Endothelial cell of hepatic sinusoid (primary cell): Measurements from ENCODE around the gene TRIOBP.

Experiments used
- in situ Hi-C: cut with HindIII; loops from 2 replicates; pipeline ENCODE4 v1.10.0; 2017; ENCODE audit warnings: low sequenced_read_pairs

Gene TRIOBP

DNA sequence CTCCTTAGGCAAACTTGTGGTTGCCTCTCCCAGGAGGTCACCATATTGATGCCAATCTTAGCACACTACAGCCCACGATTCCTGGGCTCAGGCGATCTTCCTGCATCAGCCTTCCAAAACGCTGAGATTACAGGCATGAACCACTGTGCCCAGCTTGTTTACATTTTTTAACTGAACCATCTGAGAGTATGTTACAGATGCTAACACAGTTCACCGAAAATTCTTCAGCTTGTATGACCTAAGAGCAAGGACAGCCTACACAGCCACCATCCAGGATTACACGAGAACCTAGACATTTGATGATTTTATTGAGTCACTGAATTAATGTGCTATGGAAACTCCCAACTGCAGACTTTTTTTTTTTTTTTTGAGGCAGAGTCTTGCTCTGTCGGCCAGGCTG is 27.3 kb upstream of the TRIOBP start:
- in situ Hi-C loops = no loop called here

GRCh38 chr22:37672206-37672919 is 24.5 kb upstream of the TRIOBP start:
- in situ Hi-C loops = no loop called here

GRCh38 chr22:37672920-37673455 is 23.9 kb upstream of the TRIOBP start:
- in situ Hi-C loops = no loop called here

DNA sequence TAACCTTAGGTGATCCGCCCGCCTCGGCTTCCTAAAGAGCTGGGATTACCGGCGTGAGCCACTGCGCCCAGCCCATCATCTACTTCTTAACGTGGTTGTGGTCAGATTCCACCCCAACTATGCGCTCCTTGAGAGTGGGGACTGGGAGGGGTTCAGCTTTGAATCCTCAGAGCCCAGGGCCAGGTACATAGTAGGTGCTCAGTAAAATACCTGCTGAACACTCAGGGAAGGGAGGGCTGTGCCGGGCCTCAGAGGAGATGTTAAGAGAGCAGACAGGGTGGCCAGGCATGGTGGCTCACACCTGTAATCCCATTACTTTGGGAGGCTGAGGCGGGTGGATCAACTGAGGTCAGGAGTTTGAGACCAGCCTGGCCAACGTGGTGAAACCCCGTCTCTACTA is 22.6 kb upstream of the TRIOBP start:
- in situ Hi-C loops = no loop called here

DNA sequence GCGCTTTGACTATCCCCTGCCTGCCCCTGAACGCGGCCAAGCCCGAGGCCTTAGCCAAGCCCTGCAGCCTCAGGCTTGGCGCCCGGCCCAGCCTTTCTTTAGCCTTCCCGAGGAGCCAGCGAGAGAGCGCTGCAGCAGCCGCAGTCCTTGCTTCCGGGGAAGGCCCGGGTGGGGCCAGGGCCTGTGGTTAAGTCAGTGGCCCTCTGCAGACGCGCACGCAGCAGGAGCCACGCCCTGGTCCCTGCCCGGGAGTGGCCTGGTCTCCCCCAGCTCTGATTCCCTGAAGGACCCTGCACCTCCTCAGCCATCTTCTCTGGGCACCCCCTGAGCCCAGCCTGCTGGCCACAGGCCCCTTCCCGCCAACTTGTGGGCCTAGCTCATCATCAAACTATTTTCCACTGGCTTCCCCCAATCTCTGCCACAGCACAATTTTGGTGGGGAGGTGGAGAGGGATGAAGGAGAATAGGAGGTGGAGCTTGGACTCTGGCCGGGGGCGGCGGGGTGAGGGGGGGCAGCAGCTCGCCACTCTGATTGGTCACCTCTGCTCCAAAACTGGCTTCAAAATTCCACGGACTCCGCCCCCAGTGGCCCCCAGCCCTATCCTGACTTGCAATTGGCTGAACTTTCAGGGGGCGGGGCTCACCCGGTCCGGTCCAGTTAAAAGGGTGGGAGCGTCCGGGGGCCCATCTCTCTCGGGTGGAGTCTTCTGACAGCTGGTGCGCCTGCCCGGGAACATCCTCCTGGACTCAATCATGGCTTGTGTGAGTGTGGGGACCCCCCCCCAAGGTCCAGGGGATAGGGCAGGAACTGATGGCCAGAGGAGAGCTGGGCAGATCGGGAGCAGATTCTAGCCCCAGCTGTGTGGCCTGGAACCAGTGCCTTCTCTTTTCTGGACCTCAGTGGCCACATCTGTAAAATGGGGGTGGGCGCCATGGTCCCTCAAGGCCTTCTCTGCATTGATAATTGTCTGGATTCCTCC is 21.6 kb upstream of the TRIOBP start, which contains the start of gene LGALS1:
Gene LGALS1, plus strand, starts transcription at position 686 of the 979 bp plus-strand sequence. Its CDS starts 67 bp downstream, at position 753.
- in situ Hi-C loops = no loop called here

GRCh38 chr22:37675930-37676735 is 20.7 kb upstream of the TRIOBP start:
- in situ Hi-C loops = no loop called here

- in situ Hi-C loops = no loop called here
Observed at GRCh38 chr22:37676736-37677492, 19.9 kb upstream of the TRIOBP start.

GRCh38 chr22:37677493-37677974 is 19.3 kb upstream of the TRIOBP start:
- in situ Hi-C loops = no loop called here

DNA sequence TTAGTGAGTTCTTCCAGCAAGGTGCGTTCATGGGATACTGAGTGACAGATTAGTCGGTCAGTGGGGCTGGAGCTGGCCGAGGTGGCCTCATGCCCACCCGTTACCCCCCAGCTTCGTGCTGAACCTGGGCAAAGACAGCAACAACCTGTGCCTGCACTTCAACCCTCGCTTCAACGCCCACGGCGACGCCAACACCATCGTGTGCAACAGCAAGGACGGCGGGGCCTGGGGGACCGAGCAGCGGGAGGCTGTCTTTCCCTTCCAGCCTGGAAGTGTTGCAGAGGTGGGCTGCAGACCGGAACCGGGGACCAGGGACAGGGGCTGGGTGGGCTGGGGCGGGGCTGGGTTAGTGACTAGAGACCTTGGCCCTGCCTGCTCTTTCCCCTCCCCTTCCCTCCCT is 18.5 kb upstream of the TRIOBP start:
- in situ Hi-C loops = no loop called here

GRCh38 chr22:37679670-37680069 is 17.2 kb upstream of the TRIOBP start:
- in situ Hi-C loops = no loop called here

GRCh38 chr22:37680191-37680851 is 16.5 kb upstream of the TRIOBP start:
- in situ Hi-C loops = no loop called here

GRCh38 chr22:37681001-37681424 is 15.8 kb upstream of the TRIOBP start:
- in situ Hi-C loops = no loop called here

DNA sequence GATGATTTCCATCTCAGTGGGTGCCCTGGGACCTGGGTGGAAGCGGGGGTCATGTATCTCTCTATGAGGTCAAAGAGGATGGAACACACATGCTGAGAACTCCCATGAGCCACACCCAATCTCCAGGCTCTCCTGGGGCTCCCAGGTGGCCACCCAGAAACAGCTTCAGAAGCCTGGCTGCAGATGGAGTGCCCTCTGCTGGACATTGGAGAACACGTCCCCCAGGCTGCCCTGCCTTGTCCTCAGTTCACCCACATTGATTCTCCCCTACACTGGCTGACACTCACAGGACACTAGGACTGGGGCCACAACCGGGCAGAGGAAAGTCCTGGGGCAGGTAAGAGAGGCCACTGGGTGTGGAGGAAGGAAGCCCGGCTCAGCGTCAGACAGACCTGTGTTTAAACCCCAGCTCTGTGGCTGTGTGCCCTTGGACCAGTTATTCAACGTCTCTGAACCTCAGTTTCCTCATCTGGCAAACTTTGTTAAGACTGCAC is 15.2 kb upstream of the TRIOBP start:
- in situ Hi-C loops = no loop called here

DNA sequence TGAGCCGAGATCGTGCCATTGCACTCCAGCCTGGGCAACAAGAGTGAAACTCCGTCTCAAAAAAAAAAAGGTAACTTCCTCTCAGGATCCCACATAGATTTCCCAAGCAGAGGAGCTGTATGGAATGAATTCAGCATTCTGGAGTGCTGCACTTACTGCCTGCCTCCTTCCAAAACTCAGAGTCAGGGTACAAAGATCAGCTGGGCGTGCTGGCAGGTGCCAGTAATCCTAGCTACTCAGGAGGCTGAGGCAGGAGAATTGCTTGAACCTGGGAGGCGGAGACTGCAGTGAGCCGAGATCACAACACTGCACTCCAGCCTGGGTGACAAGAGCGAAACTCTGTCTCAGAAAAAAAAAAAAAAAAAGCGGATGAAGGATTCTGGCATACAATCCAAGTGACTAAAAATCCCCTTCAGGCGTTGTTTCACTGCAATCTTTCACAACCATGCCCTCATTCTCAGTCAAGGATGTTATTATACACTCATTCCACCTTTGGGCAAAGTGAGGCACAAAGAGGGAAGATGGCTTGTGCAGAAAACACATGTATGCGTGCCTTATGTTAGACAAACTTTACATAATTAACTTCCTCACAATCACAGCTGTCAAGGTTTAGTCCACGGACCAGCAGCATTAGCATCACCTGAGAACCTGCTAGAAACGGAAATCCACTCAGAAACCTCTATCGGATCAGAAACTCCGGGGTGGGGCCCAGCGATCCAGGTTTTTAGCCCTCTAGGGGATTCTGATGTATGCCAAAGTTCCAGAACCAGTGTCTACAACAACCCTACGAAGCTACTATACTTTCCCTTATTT is 11.8 kb upstream of the TRIOBP start:
- in situ Hi-C loops = no loop called here

DNA sequence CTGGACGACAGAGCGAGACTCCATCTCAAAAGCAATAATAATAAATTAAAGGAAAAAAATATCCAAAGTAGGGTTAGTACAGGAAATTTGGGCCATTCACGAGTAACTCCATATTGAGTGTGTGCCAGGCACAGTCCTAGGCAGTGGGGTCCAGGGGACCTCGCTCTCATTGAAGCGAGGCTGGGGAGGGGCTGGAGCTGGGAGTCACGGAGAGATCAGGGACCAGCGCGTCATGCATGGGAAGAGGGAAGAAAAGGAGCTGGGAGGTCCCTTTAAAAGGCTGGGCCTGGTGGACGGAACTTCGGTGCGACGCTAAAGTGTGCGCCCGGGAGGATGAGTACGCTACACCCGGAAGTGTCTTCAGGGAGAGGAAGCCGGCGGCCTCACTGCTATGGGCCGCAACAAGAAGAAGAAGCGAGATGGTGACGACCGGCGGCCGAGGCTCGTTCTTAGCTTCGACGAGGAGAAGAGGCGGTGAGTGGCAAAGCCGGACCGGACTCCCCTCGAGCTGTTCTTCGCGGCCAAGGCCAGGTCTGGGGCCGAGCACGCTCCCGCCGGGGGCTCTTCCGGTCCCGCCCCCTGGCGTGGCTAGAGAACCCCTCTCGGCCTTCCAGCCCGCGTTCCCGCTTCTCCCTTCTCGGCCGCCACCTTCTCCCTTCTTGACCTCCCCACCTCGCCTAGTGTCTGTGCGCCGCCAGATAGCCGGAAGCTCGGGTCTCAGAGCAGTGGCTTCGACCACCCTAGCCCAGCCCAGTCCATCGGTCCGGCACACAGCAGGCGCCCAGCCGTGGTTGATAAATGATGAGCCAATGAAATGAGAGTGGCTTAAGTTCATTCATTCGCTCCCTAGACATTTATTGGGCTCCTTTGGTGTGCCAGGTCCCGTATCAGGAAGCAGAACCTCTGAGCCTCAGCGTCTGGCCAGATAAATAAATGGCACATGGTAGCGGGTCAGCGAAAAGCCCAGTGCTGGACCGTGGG is 10.6 kb upstream of the TRIOBP start, which contains the start of gene NOL12:
Gene NOL12, plus strand, starts transcription at position 342 of the 981 bp plus-strand sequence. Its CDS starts 50 bp downstream, at position 392.
- in situ Hi-C loops = no loop called here

DNA sequence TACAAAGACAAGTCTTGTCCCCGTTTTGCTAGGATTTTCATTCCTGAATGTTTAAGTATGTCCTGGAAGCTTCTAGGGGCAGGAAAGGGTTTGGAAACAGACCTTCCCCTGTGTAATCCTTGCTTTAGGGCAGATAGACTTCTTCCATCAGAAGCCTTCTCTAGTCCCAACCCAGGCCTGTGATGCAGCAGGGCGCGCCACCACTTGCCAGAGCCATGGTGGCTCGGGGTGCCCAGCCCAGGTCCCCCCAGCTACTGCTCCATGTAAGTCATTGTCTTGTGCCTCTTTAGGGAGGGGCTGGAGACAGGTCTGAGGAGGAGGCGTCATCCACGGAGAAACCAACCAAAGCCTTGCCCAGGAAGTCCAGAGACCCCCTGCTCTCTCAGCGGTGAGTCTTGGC is 6.4 kb upstream of the TRIOBP start:
- in situ Hi-C loops = no loop called here

- in situ Hi-C loops = no loop called here
Observed at GRCh38 chr22:37690901-37691504, 5.8 kb upstream of the TRIOBP start.
